GM10266 (cell line): ENCODE measurements around the gene ZMPSTE24.

Experiments
- DNase-seq: peaks from one replicate; pipeline ENCODE4 v3.0.0; 2012; ENCODE audit errors: extremely low spot score
- CTCF ChIP-seq: IDR thresholded peaks from 2 replicates; pipeline ENCODE4 v1.5.1; 2012; ENCODE audit warnings: mild to moderate bottlenecking, low read depth; ENCODE audit not compliant: control insufficient read depth, insufficient read depth; ENCODE audit errors: missing control alignments

ZMPSTE24 gene

GRCh38 chr1:40270152-40270834, 12.3 kb downstream of the ZMPSTE24 start:
- no peak for DNase-seq
- no peak for TF ChIP-seq CTCF

- no peak for DNase-seq
- no peak for TF ChIP-seq CTCF
These were observed 14.7 kb downstream of the ZMPSTE24 start for GRCh38 chr1:40272653-40273213.

GRCh38 chr1:40273547-40274166, 15.6 kb downstream of the ZMPSTE24 start:
- TF ChIP-seq CTCF = no peak
- DNase-seq = no peak

GRCh38 chr1:40274331-40274730, 16.3 kb downstream of the ZMPSTE24 start:
- no peak for DNase-seq
- TF ChIP-seq CTCF = no peak

GRCh38 chr1:40276122-40276521, 18.1 kb downstream of the ZMPSTE24 start:
- TF ChIP-seq CTCF = no peak
- DNase-seq = no peak

- no peak for TF ChIP-seq CTCF
- DNase-seq = no peak
These were observed 23.8 kb downstream of the ZMPSTE24 start for GRCh38 chr1:40281853-40282252.

GRCh38 chr1:40291293-40291692, 33.3 kb downstream of the ZMPSTE24 start:
- TF ChIP-seq CTCF = no peak
- no peak for DNase-seq
